K562 (cell line): ENCODE data around the gene ODAD2. TPM values are rescaled to one million over a fixed set of nuclear protein-coding genes. Genes with fewer than 3 reads are reported as not detected.

Experiments used
- ATAC-seq: fragments of 200-7000 bp; cut with Tn5 transposase; 3 replicates; pipeline ENCODE4 v1.9.1; 2020; ENCODE audit warnings: moderate library complexity
- BruUV-seq: library from RNA; stranded (reverse); fragments of 400-500 nt; replicated peaks from 2 replicates; lab custom pipeline; 2021; lab: Mats Ljungman, UMichigan
- CTCF ChIA-PET: fragments of 300-600 bp; formaldehyde crosslinking; extraction: SDS; loops from one replicate; lab custom pipeline; 2021; ENCODE audit warnings: low intra/inter-chr PET ratio; lab: Yijun Ruan, JAX
- POLR2A ChIA-PET: fragments of 300-600, 350-650 bp; sonication (Branson Sonifier 250); formaldehyde crosslinking; extraction: SDS; loops from one replicate; lab custom pipeline; 2021; ENCODE audit warnings: antibody characterized with exemption, inconsistent platforms; lab: Yijun Ruan, JAX
- DNase-seq, 4 experiments: peaks; one replicate each; pipeline versions ENCODE4 v3.0.0 to v3.0.0-alpha.2; 2011 to 2018; ENCODE audit warnings: low spot score in 3 of 4, mixed read lengths in 3 of 4; ENCODE audit errors: extremely low read depth in 1 of 4
- FAIRE-seq: peaks from 2 replicates; lab custom pipeline; 2011; peaks lifted over from hg19 to GRCh38; lab: Jason Lieb, UNC
- H2AFZ ChIP-seq: 2 replicates; pipeline ENCODE4 v1.6.0; 2011; ENCODE audit warnings: low read depth, low read length, control low read depth, inconsistent platforms
- H3K27ac ChIP-seq: fragments of 200-600 bp; 3 replicates; pipeline ENCODE4 v1.8.0; 2011; ENCODE audit warnings: low read depth, mild to moderate bottlenecking, control low read depth, inconsistent platforms, low read length, moderate library complexity, mixed read lengths; ENCODE audit errors: extremely low read depth
- H3K27me3 ChIP-seq, 2 experiments: fragments of 300-600 bp in 1 of 2; 2 replicates in 1 of 2; 3 replicates in 1 of 2; pipeline versions ENCODE4 v1.6.0 to v1.8.0; 2011; ENCODE audit warnings: inconsistent platforms in 2 of 2, low read length in 2 of 2, mild to moderate bottlenecking in 1 of 2, mixed read lengths in 1 of 2, moderate library complexity in 1 of 2; ENCODE audit not compliant: control insufficient read depth in 2 of 2, insufficient read depth in 2 of 2
- H3K36me3 ChIP-seq: fragments of 300-600 bp; 3 replicates; pipeline ENCODE4 v1.8.0; 2011; ENCODE audit warnings: mild to moderate bottlenecking, low read length, inconsistent platforms; ENCODE audit not compliant: control insufficient read depth, insufficient read depth
- H3K4me1 ChIP-seq, 2 experiments: fragments of 200-600 bp in 1 of 2; replicated peaks in 1 of 2; 2 replicates in 1 of 2; 3 replicates in 1 of 2; pipeline versions ENCODE4 v1.5.1 to v1.8.0; 2011; ENCODE audit warnings: inconsistent platforms in 2 of 2, low read length in 2 of 2, mild to moderate bottlenecking in 1 of 2, mixed read lengths in 1 of 2, moderate library complexity in 1 of 2; ENCODE audit not compliant: control insufficient read depth in 2 of 2, insufficient read depth in 2 of 2
- H3K4me2 ChIP-seq: 2 replicates; pipeline ENCODE4 v1.6.1; 2011; ENCODE audit warnings: low read length, control low read depth, inconsistent platforms, mixed read lengths; ENCODE audit not compliant: insufficient read depth
- H3K4me3 ChIP-seq: fragments of 200-600 bp; sonication (generic), shearing (Covaris generic); 2 replicates; pipeline ENCODE4 v1.5.1; 2016; ENCODE audit warnings: control low read depth, inconsistent platforms
- H3K79me2 ChIP-seq: fragments of 200-600 bp; 3 replicates; pipeline ENCODE4 v1.8.0; 2011; ENCODE audit warnings: low read length, inconsistent platforms; ENCODE audit not compliant: control insufficient read depth, insufficient read depth
- H3K9ac ChIP-seq, 2 experiments: 2 replicates each; pipeline versions ENCODE4 v1.6.0 to v1.6.1; 2011; ENCODE audit warnings: low read depth in 2 of 2, low read length in 2 of 2, control low read depth in 1 of 2, inconsistent platforms in 1 of 2, mild to moderate bottlenecking in 1 of 2, mixed read lengths in 1 of 2; ENCODE audit not compliant: insufficient read depth in 1 of 2
- H3K9me1 ChIP-seq: one replicate; pipeline ENCODE4 v1.6.0; 2011; ENCODE audit warnings: inconsistent platforms, mild to moderate bottlenecking, low read length, moderate library complexity; ENCODE audit not compliant: control insufficient read depth, insufficient read depth
- H3K9me3 ChIP-seq: replicated peaks from 2 replicates; pipeline ENCODE4 v1.5.1; 2011; ENCODE audit warnings: low read depth, low read length, inconsistent platforms; ENCODE audit not compliant: control insufficient read depth, insufficient read depth
- H4K20me1 ChIP-seq: replicated peaks from 2 replicates; pipeline ENCODE4 v1.6.1; 2011; ENCODE audit warnings: low read length, inconsistent platforms, mixed read lengths; ENCODE audit not compliant: control insufficient read depth, insufficient read depth
- ATF1 ChIP-seq, 2 experiments: fragments of 450-650 bp in 1 of 2; IDR thresholded peaks; 2 replicates each; pipeline ENCODE4 v1.6.1; 2016; ENCODE audit warnings: missing compliant biosample characterization in 1 of 2, missing genetic modification characterization in 1 of 2
- C11orf30 ChIP-seq: fragments of 450-650 bp; IDR thresholded peaks from 2 replicates; pipeline ENCODE4 v1.6.1; 2016; ENCODE audit warnings: low read depth, mild to moderate bottlenecking
- CBX3 ChIP-seq, 2 experiments: IDR thresholded peaks; 1 replicate in 1 of 2; 2 replicates in 1 of 2; pipeline ENCODE4 v1.6.1; 2012; ENCODE audit warnings: inconsistent platforms in 2 of 2, low read length in 2 of 2, borderline replicate concordance in 1 of 2, control low read depth in 1 of 2
- CEBPB ChIP-seq: fragments of 450-650 bp; IDR thresholded peaks from 2 replicates; pipeline ENCODE4 v1.6.1; 2016; ENCODE audit warnings: missing genetic modification characterization, missing compliant biosample characterization
- CHCHD3 ChIP-seq: fragments of 250-450 bp; sonication (Bioruptor Pico); IDR thresholded peaks from 2 replicates; pipeline ENCODE4 v2.1.2; 2022; ENCODE audit warnings: mild to moderate bottlenecking
- HLTF ChIP-seq: fragments of 450-650 bp; IDR thresholded peaks from 2 replicates; pipeline ENCODE4 v1.6.1; 2016
- MEF2D ChIP-seq: conservative IDR thresholded peaks from 2 replicates; pipeline ENCODE4 v1.6.1; 2016; ENCODE audit warnings: low read depth, missing genetic modification characterization, missing compliant biosample characterization
- TEAD2 ChIP-seq: fragments of 450-650 bp; IDR thresholded peaks from 2 replicates; pipeline ENCODE4 v1.6.1; 2016; ENCODE audit warnings: missing genetic modification characterization, control low read depth, missing compliant biosample characterization
- XRCC4 ChIP-seq: IDR thresholded peaks from one replicate; pipeline ENCODE4 v1.6.1; 2011; ENCODE audit not compliant: insufficient read depth, insufficient read length; ENCODE audit errors: extremely low read depth
- ZNF316 ChIP-seq: fragments of 450-650 bp; IDR thresholded peaks from 2 replicates; pipeline ENCODE4 v1.6.1; 2016
- ZNF408 ChIP-seq: fragments of 250-450 bp; sonication (Bioruptor Pico); IDR thresholded peaks from 2 replicates; pipeline ENCODE4 v1.4.0; 2020; ENCODE audit warnings: low read depth, mild to moderate bottlenecking, moderate library complexity
- ZNF644 ChIP-seq: fragments of 200-800 bp; sonication (Bioruptor generic); IDR thresholded peaks from 2 replicates; pipeline ENCODE4 v1.6.1; 2016; ENCODE audit warnings: low read depth, missing genetic modification characterization, missing compliant biosample characterization
- ZNF699 ChIP-seq: fragments of 250-450 bp; sonication (Bioruptor Pico); IDR thresholded peaks from 2 replicates; pipeline ENCODE4 v1.8.0; 2021; ENCODE audit warnings: mild to moderate bottlenecking, moderate library complexity; ENCODE audit not compliant: insufficient replicate concordance
- ZNF740 ChIP-seq, 3 experiments: fragments of 200-800 bp in 1 of 3; sonication (Bioruptor generic) in 1 of 3; sonication (generic) in 1 of 3; formaldehyde crosslinking in 1 of 3; IDR thresholded peaks; 2 replicates each; pipeline versions ENCODE4 v1.6.1 to v1.8.0; 2016 to 2022; ENCODE audit warnings: mild to moderate bottlenecking in 2 of 3, missing compliant biosample characterization in 2 of 3, missing genetic modification characterization in 2 of 3, missing genetic modification reagents in 1 of 3
- WGBS: fragments of 100-300 bp; shearing (Covaris generic); methylation state at CpG from one replicate; pipeline ENCODE4 v1.1.6; 2016; ENCODE audit warnings: low coverage, mixed read lengths; ENCODE audit not compliant: insufficient coverage; ENCODE audit errors: missing lambda C conversion rate; 5-methylcytosine and 5-hydroxymethylcytosine counted together
- in situ Hi-C: fragments of 300-500 bp; cut with MboI; formaldehyde crosslinking; loops from 4 replicates; pipeline ENCODE4 v1.15.0; 2018; ENCODE audit warnings: inconsistent platforms, mixed read lengths
- intact Hi-C: fragments of 100-400 bp; cut with micrococcal nuclease; formaldehyde crosslinking; loops from 2 replicates; pipeline ENCODE4 v1.14.2; 2022
- polyA plus RNA-seq, 8 experiments: library from polyadenylated mRNA; depleted of rRNA in 4 of 8; stranded (reverse) in 5 of 8; unstranded in 3 of 8; fragments of >200 nt; fragmentation: Nextera tagmentation in 2 of 8; fragmentation: Illumina TruSeq in 1 of 8; extraction: Ambion mirVana in 2 of 8; extraction: Trizol in 1 of 8; gene quantifications; 2 replicates each; pipeline versions ENCODE4 v1.2.1 to v1.2.3, GENCODE V29; 2011 to 2014; ENCODE audit warnings: inconsistent platforms in 1 of 8, missing spikeins in 1 of 8
- total RNA-seq, 7 experiments: library from RNA; depleted of rRNA in 6 of 7; stranded (reverse); fragments of >200 nt in 6 of 7; fragmentation: Illumina TruSeq in 2 of 7; extraction: Trizol in 2 of 7; gene quantifications; 2 replicates each; pipeline versions ENCODE4 v1.2.1 to v1.2.3, GENCODE V29; 2011 to 2021; ENCODE audit warnings: low replicate concordance in 1 of 7

ODAD2 gene
- total and polyA plus RNA-seq, 9 of the 15 experiments (the other 6 are each of a cell fraction or from before 2014, with no cell fraction given): not detected

DNA sequence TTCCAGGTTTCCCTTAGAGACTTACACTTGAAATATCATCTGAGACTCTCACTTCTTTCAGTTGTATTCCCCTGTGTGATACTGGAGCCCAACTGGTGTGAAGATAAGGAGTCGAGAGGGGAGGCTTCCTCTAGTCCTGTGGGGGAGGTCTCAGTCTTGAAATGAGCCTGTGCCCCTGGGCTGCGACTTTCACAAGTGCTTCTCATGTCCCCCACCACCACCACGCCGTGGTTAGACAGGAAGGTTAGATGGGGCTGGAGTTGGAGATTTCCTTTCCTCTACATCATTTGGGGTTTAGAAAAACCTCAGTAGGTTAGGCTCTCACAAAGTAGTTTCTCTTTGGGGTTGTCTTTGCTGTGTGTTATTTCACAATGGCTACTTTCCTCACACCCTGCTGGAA is 227.6 kb downstream of the ODAD2 start:
- intact Hi-C loops (no loop called here), in situ Hi-C loops (no loop called here)
- no TSS peak for BruUV-seq
- CTCF ChIA-PET: no interaction called here
- no peak for DNase-seq
- FAIRE-seq: no peak
- WGBS: 0% methylated on average over 4 of the region's 4 CpGs
- Histone ChIP-seq H3K4me1 (no peaks in the 10 kb centered on the region), H3K9me3 (no peaks in the 10 kb centered on the region), H3K27ac (no peak overlapping the region), H3K9me1 (no peaks in the 10 kb centered on the region), H3K79me2 (no peaks in the 10 kb centered on the region), H3K36me3 (no peaks in the 10 kb centered on the region), H4K20me1 (no peaks in the 10 kb centered on the region), H3K4me3 (no peak overlapping the region), H3K27me3 (no peaks in the 10 kb centered on the region), H3K4me2 (no peak overlapping the region), H2AFZ (no peak overlapping the region), H3K9ac (no peak overlapping the region)
- ATAC-seq: no peak
- TF ChIP-seq ZNF408 (no peak), MEF2D (tag) (no peak), CEBPB (tag) (no peak), TEAD2 (tag) (no peak), ZNF644 (tag) (no peak), ATF1 (CRISPR knock-in tag; IDR thresholded peaks at IDR 0.05) (no peak), ATF1 (tag; IDR thresholded peaks at IDR 0.05) (no peak), HLTF (no peak), ZNF316 (no peak), CBX3 (IDR thresholded peaks at IDR 0.05; ENCODE audit: borderline replicate concordance in 1 of 2, low read length in 2 of 2) (no peak), ZNF699 (no peak), XRCC4 (no peak), ZNF740 (CRISPR knock-in tag; IDR thresholded peaks at IDR 0.05) (no peak), ZNF740 (tag; IDR thresholded peaks at IDR 0.05) (no peak), C11orf30 (no peak), CHCHD3 (CRISPR knock-in tag) (no peak)
- POLR2A ChIA-PET: no interaction called here
